ENCODE data around the gene UBQLN1. TPM values are rescaled to one million over a fixed set of nuclear protein-coding genes. Genes with fewer than 3 reads are reported as not detected.
"Not testable (repeated sequence)": the region's sequence is repeated elsewhere in the genome, so short reads cannot be mapped to it uniquely, and the experiment has no call there.

Gene UBQLN1
- polyA plus RNA-seq, 1 donor from 2014 or later = 133 TPM

DNA sequence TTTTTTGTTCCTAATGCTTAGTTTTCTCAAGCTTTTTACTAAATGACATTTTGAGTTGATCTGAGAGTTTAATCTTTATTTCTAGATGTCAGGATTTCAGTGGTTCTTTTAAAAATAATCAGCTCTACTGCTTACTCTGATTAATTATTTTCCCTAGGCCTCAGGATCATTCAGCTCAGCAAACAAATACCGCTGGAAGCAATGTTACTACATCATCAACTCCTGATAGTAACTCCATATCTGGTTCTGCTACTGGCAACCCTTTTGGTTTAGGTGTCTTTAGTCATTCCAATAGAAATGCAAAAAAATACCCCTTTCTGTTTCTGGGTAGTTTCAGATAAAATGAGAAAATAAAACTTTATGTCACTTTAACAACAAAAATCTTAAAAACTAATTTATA is 90.5 kb downstream of the UBQLN1 start:
- H3K27me3 ChIP-seq (ENCODE audit: insufficient read depth, low read depth, low read length) = no peaks in the 10 kb centered on the region
- H3K79me2 ChIP-seq (replicated peaks; ENCODE audit: insufficient read depth, low read length) = no peaks in the 10 kb centered on the region
- H3K4me2 ChIP-seq (ENCODE audit: low read length) = no peak overlapping the region
- no peaks in the 10 kb centered on the region for H3K9me3 ChIP-seq (ENCODE audit: low read length)
- no peaks in the 10 kb centered on the region for H3K9me2 ChIP-seq (ENCODE audit: insufficient read depth, low read length)
- H2AFZ ChIP-seq (ENCODE audit: low read depth, low read length) = no peak overlapping the region
- no peaks in the 10 kb centered on the region for H3F3A ChIP-seq (ENCODE audit: insufficient read depth, low read length, poor library complexity, severe bottlenecking)
- no peak overlapping the region for H3K9ac ChIP-seq (ENCODE audit: low read length)
- TF ChIP-seq POLR2AphosphoS5 (IDR thresholded peaks at IDR 0.05) (no peak), TAF1 (IDR thresholded peaks at IDR 0.05; ENCODE audit: low read depth) (no peak), RAD21 (conservative IDR thresholded peaks at IDR 0.05) (no peak), EZH2 (IDR thresholded peaks at IDR 0.05; ENCODE audit: borderline replicate concordance, insufficient read depth, low read length, poor library complexity, severe bottlenecking) (no peak), EP300 (conservative IDR thresholded peaks at IDR 0.05; ENCODE audit: poor library complexity, severe bottlenecking) (no peak), MXI1 (conservative IDR thresholded peaks at IDR 0.05; ENCODE audit: poor library complexity, severe bottlenecking) (no peak), SMC3 (conservative IDR thresholded peaks at IDR 0.05; ENCODE audit: poor library complexity) (no peak)
- TF ChIP-seq, protein P1, sequence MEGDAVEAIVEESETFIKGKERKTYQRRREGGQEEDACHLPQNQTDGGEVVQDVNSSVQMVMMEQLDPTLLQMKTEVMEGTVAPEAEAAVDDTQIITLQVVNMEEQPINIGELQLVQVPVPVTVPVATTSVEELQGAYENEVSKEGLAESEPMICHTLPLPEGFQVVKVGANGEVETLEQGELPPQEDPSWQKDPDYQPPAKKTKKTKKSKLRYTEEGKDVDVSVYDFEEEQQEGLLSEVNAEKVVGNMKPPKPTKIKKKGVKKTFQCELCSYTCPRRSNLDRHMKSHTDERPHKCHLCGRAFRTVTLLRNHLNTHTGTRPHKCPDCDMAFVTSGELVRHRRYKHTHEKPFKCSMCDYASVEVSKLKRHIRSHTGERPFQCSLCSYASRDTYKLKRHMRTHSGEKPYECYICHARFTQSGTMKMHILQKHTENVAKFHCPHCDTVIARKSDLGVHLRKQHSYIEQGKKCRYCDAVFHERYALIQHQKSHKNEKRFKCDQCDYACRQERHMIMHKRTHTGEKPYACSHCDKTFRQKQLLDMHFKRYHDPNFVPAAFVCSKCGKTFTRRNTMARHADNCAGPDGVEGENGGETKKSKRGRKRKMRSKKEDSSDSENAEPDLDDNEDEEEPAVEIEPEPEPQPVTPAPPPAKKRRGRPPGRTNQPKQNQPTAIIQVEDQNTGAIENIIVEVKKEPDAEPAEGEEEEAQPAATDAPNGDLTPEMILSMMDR (IDR thresholded peaks at IDR 0.05; ENCODE audit: poor library complexity, severe bottlenecking) = no peak
- TF ChIP-seq, protein P2, sequence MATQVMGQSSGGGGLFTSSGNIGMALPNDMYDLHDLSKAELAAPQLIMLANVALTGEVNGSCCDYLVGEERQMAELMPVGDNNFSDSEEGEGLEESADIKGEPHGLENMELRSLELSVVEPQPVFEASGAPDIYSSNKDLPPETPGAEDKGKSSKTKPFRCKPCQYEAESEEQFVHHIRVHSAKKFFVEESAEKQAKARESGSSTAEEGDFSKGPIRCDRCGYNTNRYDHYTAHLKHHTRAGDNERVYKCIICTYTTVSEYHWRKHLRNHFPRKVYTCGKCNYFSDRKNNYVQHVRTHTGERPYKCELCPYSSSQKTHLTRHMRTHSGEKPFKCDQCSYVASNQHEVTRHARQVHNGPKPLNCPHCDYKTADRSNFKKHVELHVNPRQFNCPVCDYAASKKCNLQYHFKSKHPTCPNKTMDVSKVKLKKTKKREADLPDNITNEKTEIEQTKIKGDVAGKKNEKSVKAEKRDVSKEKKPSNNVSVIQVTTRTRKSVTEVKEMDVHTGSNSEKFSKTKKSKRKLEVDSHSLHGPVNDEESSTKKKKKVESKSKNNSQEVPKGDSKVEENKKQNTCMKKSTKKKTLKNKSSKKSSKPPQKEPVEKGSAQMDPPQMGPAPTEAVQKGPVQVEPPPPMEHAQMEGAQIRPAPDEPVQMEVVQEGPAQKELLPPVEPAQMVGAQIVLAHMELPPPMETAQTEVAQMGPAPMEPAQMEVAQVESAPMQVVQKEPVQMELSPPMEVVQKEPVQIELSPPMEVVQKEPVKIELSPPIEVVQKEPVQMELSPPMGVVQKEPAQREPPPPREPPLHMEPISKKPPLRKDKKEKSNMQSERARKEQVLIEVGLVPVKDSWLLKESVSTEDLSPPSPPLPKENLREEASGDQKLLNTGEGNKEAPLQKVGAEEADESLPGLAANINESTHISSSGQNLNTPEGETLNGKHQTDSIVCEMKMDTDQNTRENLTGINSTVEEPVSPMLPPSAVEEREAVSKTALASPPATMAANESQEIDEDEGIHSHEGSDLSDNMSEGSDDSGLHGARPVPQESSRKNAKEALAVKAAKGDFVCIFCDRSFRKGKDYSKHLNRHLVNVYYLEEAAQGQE (IDR thresholded peaks at IDR 0.05; ENCODE audit: borderline replicate concordance) = no peak
- no peaks in the 10 kb centered on the region for H3K36me3 ChIP-seq (ENCODE audit: insufficient read depth, low read length)
- H3K4me3 ChIP-seq (ENCODE audit: low read length) = no peak overlapping the region
- no peaks in the 10 kb centered on the region for H4K20me1 ChIP-seq (ENCODE audit: insufficient read depth)
- no peak overlapping the region for H3K27ac ChIP-seq (ENCODE audit: low read length)

DNA sequence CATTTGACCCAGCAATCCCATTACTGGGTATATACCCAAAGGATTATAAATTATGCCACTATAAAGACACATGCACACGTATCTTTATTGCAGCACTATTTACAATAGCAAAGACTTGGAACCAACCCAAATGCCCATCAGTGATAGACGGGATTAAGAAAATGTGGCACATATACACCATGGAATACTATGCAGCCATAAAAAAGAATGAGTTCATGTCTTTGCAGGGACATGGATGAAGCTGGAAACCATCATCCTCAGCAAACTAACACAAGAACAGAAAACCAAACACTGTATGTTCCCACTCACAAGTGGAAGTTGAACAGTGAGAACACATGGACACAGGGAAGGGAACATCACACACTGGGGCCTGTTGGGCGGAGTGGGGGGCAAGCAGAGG is 94.5 kb downstream of the UBQLN1 start:
- not testable (repeated sequence) for H3K9ac ChIP-seq (ENCODE audit: low read length); H3K4me2 ChIP-seq (ENCODE audit: low read length); H3K4me3 ChIP-seq (ENCODE audit: low read length); H3K9me2 ChIP-seq (ENCODE audit: insufficient read depth, low read length); H3K36me3 ChIP-seq (ENCODE audit: insufficient read depth, low read length); H3K27ac ChIP-seq (ENCODE audit: low read length); H3F3A ChIP-seq (ENCODE audit: insufficient read depth, low read length, poor library complexity, severe bottlenecking); H3K27me3 ChIP-seq (ENCODE audit: insufficient read depth, low read depth, low read length); H3K79me2 ChIP-seq (replicated peaks; ENCODE audit: insufficient read depth, low read length); H3K9me3 ChIP-seq (ENCODE audit: low read length); H2AFZ ChIP-seq (ENCODE audit: low read depth, low read length); H4K20me1 ChIP-seq (ENCODE audit: insufficient read depth)

Other genes with a start within 250 kb of the UBQLN1 start
- gene FRMD3, start 169.6 kb downstream of the UBQLN1 start, polyA plus RNA-seq = 11.1 and 13.0 TPM in 2 replicates
- 4.1 and 7.5 TPM in 2 replicates for gene IDNK, start 84.8 kb downstream of the UBQLN1 start, polyA plus RNA-seq
- gene GKAP1, start 109.8 kb upstream of the UBQLN1 start, polyA plus RNA-seq = 6.9 and 11.0 TPM in 2 replicates
- 7.1 and 8.8 TPM in 2 replicates for gene KIF27, start 213.5 kb upstream of the UBQLN1 start, polyA plus RNA-seq